Measurements from ENCODE around the gene CALML6. TPM values are rescaled to one million over a fixed set of nuclear protein-coding genes. Genes with fewer than 3 reads are reported as not detected.
"Not testable (repeated sequence)": the region's sequence is repeated elsewhere in the genome, so short reads cannot be mapped to it uniquely, and the experiment has no call there.

The CALML6 gene
- total RNA-seq = under 1 TPM; 0.34 to 0.50 TPM
- long read RNA-seq = 0 reads

- intact Hi-C loops (cut with DNase I, micrococcal nuclease) = no loop called here
- ATAC-seq = no peak
- peak in 1 of 2 donors; percentile 30 for DNase-seq
Observed at GRCh38 chr1:1914971-1915692, at the start of gene CALML6. Gene CALML6, plus strand, starts transcription at chr1:1915260. Its CDS starts 21 bp downstream, at chr1:1915281.

- no peak for ATAC-seq
- intact Hi-C loops (cut with DNase I, micrococcal nuclease) = no loop called here
- no peak for DNase-seq
Observed at GRCh38 chr1:1867164-1867563, 47.9 kb upstream of the CALML6 start.

DNA sequence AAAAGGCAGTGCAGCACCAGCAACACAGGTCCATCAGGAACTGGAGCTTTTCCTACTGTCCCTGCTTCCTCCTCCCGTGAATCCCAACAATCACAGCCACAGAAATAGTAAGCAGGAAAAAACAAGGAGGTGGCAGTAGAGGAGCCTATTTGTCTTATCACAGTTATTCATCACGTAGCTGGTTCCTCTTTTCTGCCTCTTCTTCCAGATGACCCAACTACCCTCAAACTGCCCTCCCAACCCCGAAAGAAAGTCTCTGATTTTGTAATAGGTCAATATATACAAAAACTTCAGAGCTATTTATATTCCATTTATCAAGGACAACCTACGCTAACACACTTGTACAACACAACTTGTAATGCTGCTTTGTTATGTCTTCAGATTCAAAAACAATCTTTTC, 45.6 kb upstream of the CALML6 start:
- DNase-seq (no peak), ATAC-seq (no peak)
- intact Hi-C loops (cut with DNase I, micrococcal nuclease) = no loop called here

DNA sequence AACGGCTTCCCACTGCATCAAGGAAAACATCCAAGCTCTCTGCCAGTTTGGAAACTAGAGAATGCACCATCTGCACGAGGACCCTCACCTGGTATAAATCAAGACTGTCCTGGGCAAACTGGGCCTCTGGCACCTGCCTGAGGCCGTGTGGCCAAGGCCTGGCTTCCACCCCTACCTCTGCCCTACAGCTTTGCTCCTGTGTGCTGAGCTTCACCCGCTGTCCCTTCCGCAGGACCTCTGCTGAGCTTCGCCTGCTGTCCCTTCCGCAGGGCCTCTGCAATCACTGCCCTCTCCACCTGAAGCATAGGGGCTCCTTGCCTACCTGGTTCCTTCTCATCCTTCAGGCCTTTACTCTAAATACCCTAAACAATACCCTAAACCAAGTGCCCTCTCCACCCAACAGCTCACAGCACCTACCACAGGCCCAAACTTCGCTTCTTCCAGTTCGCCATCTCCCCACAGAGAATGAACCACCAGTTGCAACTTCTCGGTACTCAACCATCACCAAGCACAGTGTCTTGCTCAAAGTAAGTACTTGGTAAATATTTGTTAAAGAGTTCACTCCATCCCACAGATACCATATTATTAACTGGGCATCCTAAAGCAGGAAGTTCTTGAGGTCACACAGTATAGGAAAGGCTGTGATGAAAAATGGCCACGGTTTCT, 42.6 kb upstream of the CALML6 start:
- no peak for DNase-seq
- intact Hi-C loops (cut with DNase I, micrococcal nuclease) = no loop called here
- no peak for ATAC-seq

DNA sequence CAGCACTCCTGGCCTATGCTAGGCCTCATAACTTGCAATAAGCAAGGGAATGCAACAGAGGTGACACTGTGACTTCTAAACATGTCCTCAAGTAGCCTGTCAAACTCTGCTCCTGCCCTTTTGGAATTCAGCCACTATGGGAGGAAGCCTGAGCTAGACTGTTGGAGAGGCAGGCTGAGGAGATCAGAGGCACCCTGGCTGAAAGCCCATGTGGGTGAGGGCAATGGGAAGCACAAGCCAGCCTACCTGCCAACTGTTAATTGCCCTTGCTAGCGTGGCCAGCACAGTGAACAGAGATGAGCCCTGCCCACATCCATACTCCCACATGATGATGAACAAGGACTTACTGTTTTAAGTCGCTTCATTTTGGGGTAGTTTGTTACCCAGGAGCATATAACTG, 41.9 kb upstream of the CALML6 start:
- ATAC-seq (peak; percentile 96), DNase-seq (peak; percentile 76 to 78)
- intact Hi-C loops (cut with DNase I, micrococcal nuclease) = no loop called here

- no peak for ATAC-seq
- intact Hi-C loops (cut with DNase I, micrococcal nuclease) = no loop called here
- DNase-seq = no peak
Observed at GRCh38 chr1:1874901-1875300, 40.2 kb upstream of the CALML6 start.

DNA sequence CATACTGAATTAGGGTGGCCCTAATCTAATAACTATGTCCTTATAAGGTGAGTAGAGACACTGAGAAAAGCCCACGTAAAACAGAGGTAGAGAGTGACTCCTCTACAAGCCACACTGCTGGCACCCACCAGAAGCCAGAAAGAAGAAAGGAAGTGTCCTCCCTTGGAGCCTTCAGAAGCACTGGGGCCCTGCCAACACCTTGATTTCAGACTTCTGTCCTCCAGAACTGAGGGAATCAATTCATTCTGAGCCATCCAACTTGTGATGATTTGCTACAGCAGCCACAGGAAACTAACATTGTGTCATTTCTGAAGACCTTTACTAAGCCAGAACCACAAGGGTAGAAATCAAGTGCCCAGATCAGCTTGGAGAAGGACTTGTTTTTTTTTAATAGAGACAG, 39.1 kb upstream of the CALML6 start:
- DNase-seq (no peak), ATAC-seq (no peak)
- intact Hi-C loops (cut with DNase I, micrococcal nuclease) = no loop called here

- DNase-seq (no peak), ATAC-seq (no peak)
- intact Hi-C loops (cut with DNase I, micrococcal nuclease) = no loop called here
Observed at GRCh38 chr1:1876335-1876930, 38.6 kb upstream of the CALML6 start.

- intact Hi-C loops (cut with DNase I, micrococcal nuclease) = no loop called here
- DNase-seq (no peak), ATAC-seq (no peak)
Observed at GRCh38 chr1:1877865-1878436, 37.1 kb upstream of the CALML6 start.

DNA sequence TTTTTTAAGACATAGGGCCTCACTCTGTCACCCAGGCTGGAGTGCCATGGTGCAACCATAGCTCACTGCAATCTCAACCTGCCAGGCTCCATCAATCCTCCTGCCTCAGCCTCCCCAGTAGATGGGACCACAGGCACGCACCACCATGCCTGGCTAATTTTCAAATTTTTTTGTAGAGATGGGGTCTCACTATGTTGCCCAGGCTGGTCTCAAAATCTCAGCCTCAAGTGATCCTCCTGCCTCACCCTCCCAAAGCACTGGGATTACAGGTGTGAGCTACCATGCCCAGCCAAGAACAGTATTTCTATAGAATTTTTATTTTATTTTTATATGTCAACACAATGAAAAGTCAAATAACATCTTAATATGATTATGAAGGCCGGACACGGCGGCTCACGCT, 35.1 kb upstream of the CALML6 start:
- DNase-seq = no peak
- intact Hi-C loops (cut with DNase I, micrococcal nuclease) = no loop called here
- ATAC-seq = no peak

DNA sequence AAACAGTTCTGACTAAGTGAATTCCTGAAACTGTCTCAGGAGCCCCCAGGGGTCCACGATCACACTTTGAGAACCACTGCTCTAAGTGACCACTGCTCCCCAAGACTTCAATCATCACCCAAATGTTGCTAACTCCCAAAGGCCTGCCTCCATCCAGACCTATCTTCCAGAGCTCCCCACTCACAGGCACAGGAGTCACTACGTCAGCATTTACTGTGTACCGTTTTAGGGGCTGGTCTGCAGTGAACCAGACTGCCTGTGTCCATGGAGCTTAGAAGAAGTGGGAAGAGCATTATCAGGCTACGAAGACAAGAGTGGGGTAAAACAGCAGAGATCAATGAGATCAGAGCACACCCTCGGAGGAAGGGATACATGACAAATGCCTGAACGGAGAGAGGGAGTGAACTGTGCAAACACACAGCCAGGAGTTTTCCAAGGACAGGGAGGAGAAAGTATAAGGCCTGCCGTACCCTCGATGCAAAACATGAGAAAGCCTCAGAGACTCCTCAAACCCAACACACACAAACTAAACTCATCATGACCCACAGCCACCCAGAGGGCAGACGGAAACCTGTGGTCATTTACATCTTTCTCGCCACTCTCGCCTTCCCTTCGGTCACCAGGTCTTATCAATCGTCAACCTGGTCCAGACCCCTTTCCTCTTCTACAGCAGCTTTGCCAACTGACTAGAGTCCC, 34.3 kb upstream of the CALML6 start:
- intact Hi-C loops (cut with DNase I, micrococcal nuclease) = no loop called here
- DNase-seq = no peak
- peak; percentile 57 for ATAC-seq

DNA sequence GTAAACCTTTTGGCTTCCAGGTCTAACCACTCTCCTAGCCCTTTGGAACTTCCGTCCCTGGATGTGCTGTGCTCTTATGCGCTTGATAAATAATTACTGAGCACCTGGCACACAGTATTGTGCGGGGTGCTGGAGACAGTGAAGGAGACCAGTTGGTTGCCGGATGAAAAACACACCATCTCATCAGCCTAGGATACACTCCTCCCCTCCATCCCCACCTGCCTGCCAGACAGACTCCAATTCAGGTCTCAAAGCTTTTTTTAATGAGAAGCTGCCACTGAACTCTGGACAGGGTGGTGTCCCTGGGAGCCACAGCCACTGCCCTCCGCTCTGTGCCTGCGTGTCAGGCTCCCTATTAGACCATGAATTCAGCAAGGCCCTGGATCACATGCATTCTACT, 33.3 kb upstream of the CALML6 start:
- ATAC-seq = peak; percentile 90
- peak; percentile 57 to 73 for DNase-seq
- intact Hi-C loops (cut with DNase I, micrococcal nuclease) = no loop called here

GRCh38 chr1:1883092-1883873, 31.8 kb upstream of the CALML6 start:
- no peak for ATAC-seq
- DNase-seq = no peak
- intact Hi-C loops (cut with DNase I, micrococcal nuclease) = no loop called here

- ATAC-seq; intact Hi-C loops (cut with DNase I, micrococcal nuclease); DNase-seq: not testable (repeated sequence)
Observed at GRCh38 chr1:1883890-1884289, 31.2 kb upstream of the CALML6 start.

DNA sequence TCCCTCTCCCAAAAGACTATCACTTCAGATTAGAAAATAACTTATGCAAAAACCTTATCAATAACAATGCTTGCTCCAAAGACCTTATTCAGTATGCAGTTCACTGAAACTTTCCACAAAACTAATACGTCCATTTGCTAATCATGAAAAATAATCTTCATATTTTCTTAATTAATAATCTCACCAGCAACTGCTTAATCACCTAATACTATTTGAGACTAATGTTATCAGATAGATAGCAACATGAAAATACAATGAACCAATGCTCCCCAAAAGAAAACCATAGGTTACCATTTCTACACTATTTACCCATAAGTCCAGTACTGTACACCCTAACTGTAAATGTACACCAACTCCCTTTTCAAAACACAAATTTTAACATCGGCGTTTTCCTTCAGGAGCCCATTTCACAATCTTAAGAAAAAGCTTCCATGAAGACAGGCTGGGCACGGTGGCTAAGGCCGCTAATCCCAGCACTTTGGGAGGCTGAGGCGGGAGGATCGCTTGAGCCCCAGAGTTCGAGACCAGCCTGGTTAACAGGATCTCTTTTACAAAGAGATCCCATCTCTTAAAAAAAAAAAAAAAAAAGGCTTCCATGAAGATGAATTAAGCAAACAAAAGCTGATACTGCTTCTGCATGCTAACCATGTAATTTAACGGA, 25.8 kb upstream of the CALML6 start:
- DNase-seq (no peak), ATAC-seq (no peak)
- intact Hi-C loops (cut with DNase I, micrococcal nuclease) = no loop called here

- intact Hi-C loops (cut with DNase I, micrococcal nuclease) = no loop called here
- peak in 1 of 2 donors; percentile 73 for DNase-seq
- no peak for ATAC-seq
Observed at GRCh38 chr1:1889847-1890505, 25.1 kb upstream of the CALML6 start.

DNA sequence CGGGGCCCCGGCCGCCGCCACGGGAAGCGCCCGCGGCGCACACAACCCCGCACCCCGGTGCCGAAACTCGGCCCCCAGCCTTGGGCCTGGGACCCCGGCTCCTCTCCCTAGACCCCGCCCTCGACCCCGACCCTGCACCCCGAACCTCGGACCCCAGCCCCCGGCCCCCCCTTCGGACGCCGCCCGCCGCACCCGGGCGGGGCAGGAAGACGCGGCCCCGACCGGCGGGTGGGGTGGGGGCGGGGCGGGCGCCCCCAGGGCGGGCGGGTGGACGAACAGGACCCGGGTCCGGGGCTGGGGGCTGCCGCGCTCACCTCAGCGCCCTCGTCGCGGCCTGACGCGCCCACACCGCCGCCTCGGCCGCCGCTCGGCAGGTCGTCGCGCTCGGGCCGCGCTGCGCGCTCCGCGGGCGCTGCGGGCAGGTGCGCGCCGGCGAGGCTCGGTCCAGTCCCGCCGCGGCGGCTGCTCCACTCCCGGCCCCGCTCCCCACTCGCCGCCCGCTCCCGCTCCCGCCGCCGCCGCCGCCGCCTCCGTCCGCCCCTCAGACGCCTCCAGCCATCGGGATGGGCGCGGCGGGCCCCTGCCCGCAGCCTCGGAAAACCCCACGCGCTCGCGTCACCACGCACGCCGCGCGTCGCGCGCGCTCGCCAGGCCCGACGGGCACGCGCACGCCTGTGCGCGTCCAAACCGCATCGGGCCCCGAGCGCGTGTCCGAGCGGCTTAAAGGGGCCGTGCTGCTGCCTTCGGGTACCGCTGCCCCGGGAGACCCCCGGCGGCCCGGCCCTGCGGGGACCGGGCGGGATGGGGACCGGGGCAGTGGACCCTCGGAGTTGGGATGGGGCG, 24.3 kb upstream of the CALML6 start, which contains the start of gene GNB1:
TSS of gene GNB1 (minus strand) at position 582 of the 843 bp plus-strand sequence. CDS start 65,634 bp downstream, outside the sequence.
- intact Hi-C loops (cut with DNase I, micrococcal nuclease) = no loop called here
- DNase-seq = peak; percentile 82 to 90
- peak; percentile 60 for ATAC-seq

Data from left colon (tissue), 2 donors.